HG02642 (cell line): ENCODE measurements around the gene CLCNKA.
"Not testable (repeated sequence)": the region's sequence is repeated elsewhere in the genome, so short reads cannot be mapped to it uniquely, and the experiment has no call there.

ENCODE experiments used
- ATAC-seq: cut with Tn5 transposase; IDR thresholded peaks from one replicate; pipeline ENCODE4 v1.9.1; 2021; ENCODE audit warnings: mild to moderate bottlenecking; ENCODE audit not compliant: unreplicated experiment, poor library complexity

Gene CLCNKA

DNA sequence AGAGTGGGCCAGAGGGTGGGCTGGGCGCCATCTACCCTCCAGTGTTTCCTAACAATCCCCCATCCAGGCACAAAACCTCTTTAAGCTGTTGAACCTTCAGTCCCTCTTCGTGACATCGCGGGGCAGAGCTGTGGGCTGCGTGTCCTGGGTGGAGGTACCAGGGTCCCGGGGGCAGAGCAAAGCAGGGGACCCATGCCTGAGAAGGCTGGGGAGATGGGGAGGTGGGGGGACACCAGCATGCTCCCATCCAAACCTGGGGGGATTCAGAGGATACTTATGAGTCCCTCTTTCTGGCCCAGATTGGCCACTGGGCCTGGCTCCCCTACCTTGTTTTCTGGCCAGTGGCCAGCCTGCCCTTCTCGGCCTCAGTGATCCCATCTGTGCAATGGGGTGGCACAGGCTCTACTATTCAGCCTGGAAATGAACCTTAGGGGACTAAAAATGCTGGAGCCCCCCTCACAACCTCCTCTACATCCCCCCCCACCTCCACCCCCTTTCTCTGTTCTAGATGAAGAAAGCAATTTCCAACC lies 11.3 kb downstream of the CLCNKA start:
- not testable (repeated sequence) for ATAC-seq

- ATAC-seq, result not testable (repeated sequence)
These were observed 14.6 kb downstream of the CLCNKA start for GRCh38 chr1:16036461-16036860.

- no peak for ATAC-seq
These were observed 16.7 kb downstream of the CLCNKA start for GRCh38 chr1:16038620-16038912.

GRCh38 chr1:16039871-16040270 lies 18.0 kb downstream of the CLCNKA start:
- not testable (repeated sequence) for ATAC-seq

GRCh38 chr1:16041200-16041599 lies 19.4 kb downstream of the CLCNKA start:
- ATAC-seq, result no peak

GRCh38 chr1:16042096-16042495 lies 20.3 kb downstream of the CLCNKA start:
- no peak for ATAC-seq

GRCh38 chr1:16042654-16043053 lies 20.8 kb downstream of the CLCNKA start:
- not testable (repeated sequence) for ATAC-seq

DNA sequence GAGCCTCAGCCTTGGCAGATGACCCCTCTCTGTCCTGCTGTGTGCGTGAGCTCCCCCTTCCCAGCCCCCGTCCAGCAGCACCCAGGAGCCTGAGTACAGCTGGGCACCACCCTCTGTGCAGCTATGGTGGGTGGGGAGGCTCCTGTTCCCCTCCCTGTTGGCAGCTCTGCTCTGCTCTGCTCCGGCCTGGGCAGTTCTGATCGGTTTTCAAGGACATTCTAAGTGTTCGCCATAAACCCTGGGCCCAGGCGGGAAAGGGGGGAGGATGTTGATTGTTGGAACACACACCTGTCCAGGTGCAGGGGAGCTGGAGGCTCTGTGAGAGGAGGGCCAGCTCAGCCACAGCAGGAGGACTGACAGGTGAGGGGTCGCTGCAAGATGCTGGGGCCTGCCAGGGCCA lies 21.7 kb downstream of the CLCNKA start, which contains the start of gene CLCNKB:
Gene CLCNKB (plus strand): TSS at position 262 of the 400 bp plus-strand sequence. CDS start 711 bp downstream, outside the sequence.
- no peak for ATAC-seq

DNA sequence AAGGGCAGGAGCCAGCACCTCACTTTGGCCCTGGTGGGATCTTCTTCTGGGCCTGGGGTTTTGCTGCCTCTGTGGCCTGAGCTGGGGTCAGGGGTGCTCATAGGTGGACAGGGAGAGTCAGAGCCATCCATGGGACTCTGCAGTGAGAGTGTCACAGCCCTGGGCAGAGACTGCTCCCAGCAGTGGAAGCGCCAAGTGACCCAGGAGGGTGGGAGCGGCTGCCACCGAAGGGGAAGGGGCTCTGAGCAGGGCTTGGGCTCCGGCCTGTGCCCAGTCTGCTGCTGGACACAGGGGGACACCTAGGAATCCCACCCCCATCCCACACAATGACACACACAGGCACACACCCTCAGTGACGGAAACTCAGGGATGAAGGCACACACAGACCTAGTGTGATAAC lies 22.1 kb downstream of the CLCNKA start:
- no peak for ATAC-seq

DNA sequence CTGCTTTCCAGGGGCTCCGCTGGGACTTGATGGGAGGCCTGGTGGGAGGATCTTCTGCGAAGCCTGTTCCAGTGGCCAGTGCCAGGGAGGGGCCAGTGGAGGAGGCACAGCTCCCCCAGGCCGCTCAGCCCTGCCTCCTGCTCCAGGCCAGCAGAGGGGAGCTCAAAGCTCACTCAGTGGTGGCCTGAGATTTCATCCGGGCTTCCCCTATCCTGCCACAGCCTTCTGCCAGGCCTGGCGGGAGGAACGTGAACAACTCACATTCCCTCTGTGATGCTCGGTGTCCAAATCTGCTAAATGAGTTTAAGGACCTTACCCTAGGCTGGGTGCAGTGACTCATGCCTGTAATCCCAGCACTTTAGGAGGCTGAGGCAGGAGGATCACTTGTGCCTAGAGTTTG lies 25.0 kb downstream of the CLCNKA start:
- ATAC-seq, result no peak

DNA sequence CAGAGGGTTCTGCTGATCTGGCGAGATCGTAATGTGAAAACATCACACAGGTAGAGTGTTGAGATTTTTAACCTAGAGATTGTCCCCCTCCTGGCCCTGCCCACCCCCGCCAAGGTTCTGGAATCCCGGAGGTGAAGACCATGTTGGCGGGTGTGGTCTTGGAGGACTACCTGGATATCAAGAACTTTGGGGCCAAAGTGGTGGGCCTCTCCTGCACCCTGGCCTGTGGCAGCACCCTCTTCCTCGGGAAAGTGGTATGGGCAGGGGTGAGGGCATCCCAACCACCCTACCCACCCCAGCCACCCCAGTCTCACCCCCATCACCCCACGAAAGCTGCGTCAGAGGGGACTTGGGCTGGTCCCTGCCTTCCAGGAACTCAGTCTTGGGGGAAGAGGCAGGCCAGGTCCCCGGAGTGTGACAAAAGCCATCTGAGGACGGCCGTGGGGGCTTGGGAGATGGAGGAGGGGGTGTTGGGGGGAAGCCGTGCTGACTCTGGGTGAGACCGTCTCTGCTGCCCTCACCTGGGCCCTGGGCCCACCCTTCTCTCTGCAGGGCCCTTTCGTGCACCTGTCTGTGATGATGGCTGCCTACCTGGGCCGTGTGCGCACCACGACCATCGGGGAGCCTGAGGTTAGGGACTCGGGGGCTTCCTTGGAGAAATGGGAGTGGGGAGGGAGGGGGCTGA lies 26.1 kb downstream of the CLCNKA start:
- no peak for ATAC-seq

DNA sequence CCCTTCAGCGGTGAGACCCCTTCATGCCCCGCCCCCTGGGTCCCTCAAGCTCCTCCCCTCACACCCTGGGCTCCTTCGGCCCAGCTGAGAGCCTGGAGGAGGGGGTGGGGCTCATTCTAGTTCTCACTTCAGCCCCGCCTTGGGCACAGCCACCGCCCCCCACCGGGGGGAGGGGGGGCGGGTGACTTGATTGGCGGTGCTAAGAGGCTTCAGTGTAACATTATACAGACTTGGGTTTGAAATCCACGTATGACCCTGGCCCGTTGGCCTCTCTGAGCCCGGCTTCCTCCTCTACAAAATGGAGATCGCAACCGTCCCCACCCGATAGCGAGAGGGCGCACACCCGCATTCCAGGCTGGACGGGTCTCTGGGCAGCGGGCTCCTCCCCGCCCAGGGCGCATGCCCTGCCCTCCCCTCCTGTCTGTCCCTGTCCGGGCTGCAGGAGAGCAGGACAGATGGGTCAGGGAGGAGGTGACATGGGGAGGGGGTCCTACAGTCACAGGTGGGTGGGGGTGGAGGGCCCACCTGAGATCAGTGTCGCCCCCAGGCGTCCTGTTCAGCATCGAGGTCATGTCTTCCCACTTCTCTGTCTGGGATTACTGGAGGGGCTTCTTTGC lies 26.8 kb downstream of the CLCNKA start:
- no peak for ATAC-seq

GRCh38 chr1:16050328-16050727 lies 28.5 kb downstream of the CLCNKA start:
- ATAC-seq, result no peak

DNA sequence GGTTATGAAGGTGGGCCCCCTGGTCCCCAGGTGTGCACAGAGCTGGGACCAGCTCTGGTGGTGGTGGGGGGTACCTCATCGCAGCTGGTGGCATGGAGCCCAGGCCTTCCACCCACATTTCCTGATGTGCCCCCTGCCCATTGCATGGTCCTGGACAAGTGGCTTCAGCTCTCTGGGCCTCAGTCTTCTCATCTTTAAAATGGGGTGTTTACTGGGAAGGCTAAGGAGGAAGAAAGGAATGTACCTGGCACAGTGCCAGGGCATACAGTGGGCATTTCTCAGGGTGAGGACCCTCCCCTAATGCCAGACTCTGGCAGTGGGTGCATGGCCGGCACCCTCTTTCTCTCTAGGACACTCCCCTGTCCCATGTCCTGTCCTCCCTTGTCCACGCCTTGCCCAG lies 29.2 kb downstream of the CLCNKA start:
- ATAC-seq, result no peak

DNA sequence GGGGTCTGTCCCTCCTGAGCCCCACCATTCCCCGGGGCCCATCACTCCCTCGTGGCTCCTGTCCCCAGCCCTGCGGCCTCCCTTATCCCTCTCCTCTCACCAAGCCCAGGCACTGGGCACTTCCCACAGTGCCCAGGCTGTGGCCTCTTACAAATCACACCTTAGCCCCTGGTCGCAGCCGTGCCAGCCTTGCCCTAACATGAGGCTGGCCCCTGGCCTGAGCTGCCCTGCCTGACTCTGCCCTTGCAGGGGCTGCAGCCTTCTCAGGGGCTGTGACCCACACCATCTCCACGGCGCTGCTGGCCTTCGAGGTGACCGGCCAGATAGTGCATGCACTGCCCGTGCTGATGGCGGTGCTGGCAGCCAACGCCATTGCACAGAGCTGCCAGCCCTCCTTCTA lies 30.1 kb downstream of the CLCNKA start:
- ATAC-seq, result not testable (repeated sequence)

DNA sequence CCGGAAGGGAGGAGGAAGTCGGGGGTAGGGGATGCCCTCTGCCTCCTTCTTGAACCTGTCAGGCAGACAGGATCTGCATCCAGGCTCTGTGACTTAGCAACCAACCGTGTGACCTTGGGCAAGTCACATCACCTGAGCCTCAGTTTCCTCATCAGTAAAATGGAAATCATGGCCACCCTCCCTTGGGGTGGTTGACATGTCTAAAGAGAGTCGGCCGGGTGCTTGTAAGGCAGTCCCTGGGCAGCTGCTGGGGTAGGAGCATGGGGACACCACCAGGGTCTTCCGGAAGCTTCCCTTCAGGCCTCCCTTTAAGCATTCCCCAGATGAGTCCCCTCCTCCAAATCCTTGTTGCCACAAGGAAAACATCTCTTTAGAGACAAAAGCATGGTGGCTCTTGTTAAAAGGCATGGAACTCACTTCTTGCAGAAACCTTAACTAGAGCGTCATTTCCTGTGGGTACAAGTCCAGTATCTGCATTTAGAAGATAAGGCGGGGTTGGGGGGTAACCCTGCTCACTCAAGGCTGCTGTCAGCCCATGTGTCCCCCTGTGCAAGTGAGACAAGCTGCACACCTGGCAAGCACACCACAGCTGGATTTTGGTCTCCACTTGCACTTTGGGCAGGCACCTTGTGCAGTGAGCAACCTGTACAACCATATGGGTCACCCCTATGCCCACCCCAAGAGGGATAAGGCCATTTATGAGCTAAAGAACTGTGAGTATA lies 32.1 kb downstream of the CLCNKA start:
- ATAC-seq, result no peak

DNA sequence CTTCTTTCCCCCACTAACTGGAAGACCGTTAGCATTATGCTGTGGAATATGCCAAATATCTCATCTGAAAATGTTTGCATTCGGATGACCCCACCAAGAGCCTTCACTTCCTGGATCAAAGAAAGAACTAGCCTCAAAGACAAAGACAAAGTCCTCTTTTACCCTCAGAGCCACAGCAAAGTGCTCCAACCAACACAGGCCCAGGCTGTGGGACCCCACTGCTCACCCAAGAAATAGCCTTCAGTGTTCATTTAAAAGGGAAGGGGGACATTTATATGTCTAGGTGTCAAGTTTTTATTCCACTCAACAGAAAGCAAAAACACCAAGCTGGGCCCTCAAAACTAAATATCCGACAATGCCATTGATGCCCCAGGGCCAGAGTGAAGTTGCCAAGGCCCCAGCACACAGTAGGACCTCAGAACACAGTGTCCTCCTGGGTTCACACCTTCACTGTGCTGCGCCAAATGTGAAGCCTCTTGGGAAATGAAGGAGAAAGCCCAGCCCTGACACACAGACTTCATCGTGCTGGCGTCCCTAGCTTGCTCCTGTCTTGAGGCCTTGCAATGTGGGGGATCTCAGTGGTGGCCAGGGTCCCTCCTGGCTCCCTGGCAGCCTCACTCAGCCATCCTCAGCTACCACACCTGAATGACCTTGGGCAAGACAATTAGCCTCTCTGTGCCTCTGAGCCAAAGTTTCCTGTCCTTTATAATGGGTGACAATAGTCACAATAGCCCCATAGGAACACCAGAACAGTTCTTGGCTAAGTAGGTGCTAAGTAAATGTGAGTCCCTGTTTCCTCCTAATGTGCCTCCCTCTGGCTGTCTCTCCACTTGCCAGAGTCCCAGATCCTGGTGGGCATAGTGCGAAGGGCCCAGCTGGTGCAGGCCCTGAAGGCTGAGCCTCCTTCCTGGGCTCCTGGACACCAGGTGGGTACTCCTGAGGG lies 33.0 kb downstream of the CLCNKA start:
- no peak for ATAC-seq

DNA sequence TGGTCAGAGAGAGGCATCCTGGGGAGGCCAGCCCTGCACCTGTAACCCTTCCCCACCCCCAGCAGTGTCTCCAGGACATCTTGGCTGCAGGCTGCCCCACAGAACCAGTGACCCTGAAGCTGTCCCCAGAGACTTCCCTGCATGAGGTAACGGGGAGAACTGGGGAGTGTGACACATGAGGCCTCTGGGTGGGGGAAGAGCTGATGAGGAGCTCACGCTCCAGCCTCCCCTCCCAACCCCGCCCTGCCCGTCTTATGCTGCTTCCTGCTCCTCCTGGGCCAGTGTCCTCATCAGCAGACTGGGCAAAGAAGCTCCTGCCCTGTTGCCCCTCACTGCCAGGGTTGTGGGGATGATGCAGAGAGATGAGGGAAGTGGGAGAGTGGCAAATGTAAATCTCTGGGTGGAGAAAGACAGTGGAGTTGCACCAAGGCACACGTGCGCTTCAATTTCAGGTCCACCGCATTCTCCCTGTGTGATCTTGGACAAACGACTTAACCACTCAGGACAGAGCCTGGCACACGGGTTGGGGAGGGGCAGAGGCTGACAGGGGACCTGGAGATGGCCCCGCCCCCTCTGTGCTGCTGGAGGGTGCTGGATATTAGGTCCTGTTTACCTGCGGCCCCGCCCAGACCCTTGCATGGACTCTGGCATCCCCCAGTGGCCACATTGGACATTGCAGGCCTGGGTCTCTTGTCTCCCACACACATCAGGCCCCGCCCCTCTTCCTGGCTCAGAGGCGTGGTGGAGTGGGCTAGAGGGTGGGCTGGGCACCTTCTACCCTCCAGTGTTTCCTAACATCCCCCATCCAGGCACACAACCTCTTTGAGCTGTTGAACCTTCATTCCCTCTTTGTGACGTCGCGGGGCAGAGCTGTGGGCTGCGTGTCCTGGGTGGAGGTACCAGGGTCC lies 34.0 kb downstream of the CLCNKA start:
- ATAC-seq, result peak; percentile 59

DNA sequence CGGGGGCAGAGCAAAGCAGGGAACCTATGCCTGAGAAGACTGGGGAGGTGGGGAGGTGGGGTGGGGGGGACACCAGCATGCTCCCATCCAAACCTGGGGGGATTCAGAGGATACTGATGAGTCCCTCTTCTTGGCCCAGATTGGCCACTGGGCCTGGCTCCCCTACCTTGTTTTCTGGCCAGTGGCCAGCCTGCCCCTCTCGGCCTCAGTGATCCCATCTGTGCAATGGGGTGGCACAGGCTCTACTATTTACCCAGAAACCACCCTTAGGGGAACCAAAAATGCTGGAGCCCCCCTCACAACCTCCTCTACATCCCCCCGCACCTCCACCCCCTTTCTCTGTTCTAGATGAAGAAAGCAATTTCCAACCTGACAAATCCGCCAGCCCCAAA lies 34.7 kb downstream of the CLCNKA start:
- ATAC-seq, result not testable (repeated sequence)
